ENCODE measurements around the gene TANGO6.

TANGO6 gene

GRCh38 chr16:69114346-69114975 lies 271.1 kb downstream of the TANGO6 start:
- TF ChIP-seq CTCF (IDR thresholded peaks at IDR 0.05; ENCODE audit: low read depth, low read length) = no peak
- no peak overlapping the region for H3K4me3 ChIP-seq (ENCODE audit: low read depth, low read length)

DNA sequence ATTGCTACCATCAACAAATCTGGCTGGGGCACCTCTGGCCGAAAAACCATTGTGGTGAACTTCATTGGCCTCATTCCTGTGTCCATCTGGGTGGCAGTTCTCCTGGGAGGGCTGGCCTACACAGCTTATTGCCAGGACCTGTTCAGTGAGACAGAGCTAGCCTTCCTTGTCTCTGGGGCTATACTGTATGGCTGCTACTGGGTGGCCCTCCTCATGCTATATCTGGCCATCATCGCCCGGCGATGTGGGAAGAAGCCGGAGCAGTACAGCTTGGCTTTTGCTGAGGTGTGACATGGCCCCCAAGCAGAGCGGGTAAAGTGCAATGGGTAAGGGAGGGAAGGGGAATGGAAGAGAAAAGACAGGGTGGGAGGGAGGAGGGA lies 271.6 kb downstream of the TANGO6 start:
- TF ChIP-seq CTCF (IDR thresholded peaks at IDR 0.05; ENCODE audit: low read depth, low read length) = no peak
- H3K4me3 ChIP-seq (ENCODE audit: low read depth, low read length) = no peak overlapping the region

GRCh38 chr16:69115361-69115760 lies 272.0 kb downstream of the TANGO6 start:
- TF ChIP-seq CTCF (IDR thresholded peaks at IDR 0.05; ENCODE audit: low read depth, low read length) = no peak
- H3K4me3 ChIP-seq (ENCODE audit: low read depth, low read length) = no peak overlapping the region

DNA sequence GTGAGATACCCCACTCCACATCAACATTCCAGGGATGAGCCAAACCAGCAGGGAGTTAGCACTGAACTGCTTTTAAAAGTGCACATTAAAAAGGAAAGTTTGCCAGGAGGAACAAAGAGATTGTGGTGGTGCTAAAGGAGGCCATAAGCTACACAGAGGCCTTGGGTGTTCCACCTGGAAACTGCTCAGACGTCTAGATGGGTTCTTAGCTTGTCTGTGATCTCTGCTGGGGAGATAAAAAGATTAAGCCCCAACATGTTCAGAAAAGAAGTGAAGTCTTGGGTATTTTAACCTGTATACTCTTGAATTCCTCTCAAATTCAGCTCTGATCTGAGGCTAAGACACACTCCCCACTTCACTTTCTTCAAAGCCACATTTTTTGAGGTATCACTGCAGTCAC lies 272.5 kb downstream of the TANGO6 start:
- H3K4me3 ChIP-seq (ENCODE audit: low read depth, low read length) = no peak overlapping the region
- no peak for TF ChIP-seq CTCF (IDR thresholded peaks at IDR 0.05; ENCODE audit: low read depth, low read length)

DNA sequence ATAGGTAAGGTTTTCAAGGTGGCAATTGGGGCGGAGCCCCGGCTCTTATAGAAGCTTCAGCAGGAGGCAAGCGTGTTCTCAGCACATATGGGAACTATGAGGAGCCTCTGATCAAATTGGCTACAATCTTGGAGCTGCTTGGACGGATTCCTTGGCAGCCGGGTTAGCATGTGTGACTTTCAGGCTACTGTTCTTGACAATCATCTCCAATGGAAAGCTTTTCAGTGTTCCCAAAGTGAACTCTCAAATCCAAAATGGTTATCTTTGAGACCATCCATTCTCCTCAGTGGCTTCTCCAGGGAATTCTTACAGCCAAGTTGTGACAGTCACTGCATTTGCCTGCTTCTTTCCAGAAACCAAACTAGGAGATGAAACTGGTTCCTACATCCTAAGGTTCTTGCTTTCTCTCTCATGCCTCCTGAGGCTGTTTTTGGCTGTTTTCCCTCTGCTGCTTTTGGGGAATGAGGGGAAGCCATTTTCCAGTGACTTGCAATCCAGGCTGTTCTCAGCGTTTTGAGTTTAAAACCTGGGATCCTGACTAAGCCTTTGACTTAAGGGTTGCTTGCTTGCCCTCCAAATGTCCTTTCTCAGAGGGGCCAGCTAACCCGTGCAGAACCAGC lies 273.0 kb downstream of the TANGO6 start:
- no peak for TF ChIP-seq CTCF (IDR thresholded peaks at IDR 0.05; ENCODE audit: low read depth, low read length)
- H3K4me3 ChIP-seq (ENCODE audit: low read depth, low read length) = no peak overlapping the region

DNA sequence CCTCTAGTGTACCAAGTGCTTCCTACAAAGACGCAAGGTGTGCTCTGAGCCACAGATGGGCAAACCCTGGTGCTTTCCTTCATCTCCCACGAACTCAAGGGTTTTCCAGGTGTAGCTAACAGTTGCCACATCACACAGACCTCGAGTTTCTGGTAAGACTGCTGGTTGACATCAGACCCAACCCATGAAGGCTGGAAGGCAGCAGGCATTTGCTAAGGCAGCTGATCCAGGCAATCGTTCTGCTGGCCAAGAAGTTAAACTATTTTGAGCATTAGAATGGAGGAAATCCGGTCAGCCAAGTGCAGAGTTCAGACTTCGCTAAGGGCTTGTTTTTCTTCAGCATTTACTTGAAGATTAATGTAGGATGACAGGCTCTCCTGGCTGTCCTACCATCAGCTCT lies 273.6 kb downstream of the TANGO6 start:
- no peak overlapping the region for H3K4me3 ChIP-seq (ENCODE audit: low read depth, low read length)
- TF ChIP-seq CTCF (IDR thresholded peaks at IDR 0.05; ENCODE audit: low read depth, low read length) = no peak

GRCh38 chr16:69118468-69118867 lies 275.1 kb downstream of the TANGO6 start:
- no peak overlapping the region for H3K4me3 ChIP-seq (ENCODE audit: low read depth, low read length)
- TF ChIP-seq CTCF (IDR thresholded peaks at IDR 0.05; ENCODE audit: low read depth, low read length) = no peak

Data from WI38 (cell line).